ENCODE measurements around the gene RPS3.

- TF ChIP-seq GATA3 (IDR thresholded peaks at IDR 0.05; ENCODE audit: low read depth, low read length) (no peak), GATA2 (IDR thresholded peaks at IDR 0.05; ENCODE audit: low read depth, low read length) (no peak)
Measured at GRCh38 chr11:75376175-75376574, 23.1 kb upstream of the RPS3 start.
